ENCODE results near the gene ANO6.
"Not testable (repeated sequence)": the region's sequence is repeated elsewhere in the genome, so short reads cannot be mapped to it uniquely, and the experiment has no call there.

Gene ANO6

GRCh38 chr12:45215419-45216229, at the start of gene ANO6:
TSS of gene ANO6 (plus strand) at chr12:45216095. CDS start at chr12:45216322, 227 bp downstream.
- DNase-seq, result peak; percentile 82

GRCh38 chr12:45168976-45169375, 46.9 kb upstream of the ANO6 start:
- DNase-seq, result no peak

- DNase-seq, result peak; percentile 65
Measured at GRCh38 chr12:45170456-45171042, 45.3 kb upstream of the ANO6 start.

- not testable (repeated sequence) for DNase-seq
Measured at GRCh38 chr12:45173293-45173692, 42.6 kb upstream of the ANO6 start.

- DNase-seq, result no peak
Measured at GRCh38 chr12:45174595-45174994, 41.3 kb upstream of the ANO6 start.

GRCh38 chr12:45178771-45179170, 37.1 kb upstream of the ANO6 start:
- DNase-seq, result no peak

- no peak for DNase-seq
Measured at GRCh38 chr12:45182511-45182910, 33.4 kb upstream of the ANO6 start.

- no peak for DNase-seq
Measured at GRCh38 chr12:45183246-45183645, 32.6 kb upstream of the ANO6 start.

- DNase-seq, result no peak
Measured at GRCh38 chr12:45184147-45184963, 31.5 kb upstream of the ANO6 start.

GRCh38 chr12:45186762-45187161, 29.1 kb upstream of the ANO6 start:
- no peak for DNase-seq

GRCh38 chr12:45189766-45190403, 26.0 kb upstream of the ANO6 start:
- DNase-seq, result no peak

- DNase-seq, result no peak
Measured at GRCh38 chr12:45191239-45191638, 24.7 kb upstream of the ANO6 start.

- DNase-seq, result no peak
Measured at GRCh38 chr12:45192707-45193106, 23.2 kb upstream of the ANO6 start.

- no peak for DNase-seq
Measured at GRCh38 chr12:45200491-45201043, 15.3 kb upstream of the ANO6 start.

GRCh38 chr12:45203767-45204166, 12.1 kb upstream of the ANO6 start:
- no peak for DNase-seq

- DNase-seq, result no peak
Measured at GRCh38 chr12:45204757-45205156, 11.1 kb upstream of the ANO6 start.

- no peak for DNase-seq
Measured at GRCh38 chr12:45205165-45205825, 10.6 kb upstream of the ANO6 start.

- no peak for DNase-seq
Measured at GRCh38 chr12:45208604-45209487, 7.0 kb upstream of the ANO6 start.

- DNase-seq, result no peak
Measured at GRCh38 chr12:45209784-45210183, 6.1 kb upstream of the ANO6 start.

- no peak for DNase-seq
Measured at GRCh38 chr12:45212064-45212463, 3.8 kb upstream of the ANO6 start.

GRCh38 chr12:45213107-45213506, 2.8 kb upstream of the ANO6 start:
- no peak for DNase-seq

Data from NCI-H510A treated with DMSO at 0.1 percent for 48 hours (cell line).